WTC11 (cell line): ENCODE results near the gene ZBTB44.

Experiments
- TF ChIP-seq, protein P1 (sequence below): fragments of 200-600 bp; IDR thresholded peaks from 2 replicates; pipeline ENCODE4 v1.8.0; 2022; ENCODE audit warnings: antibody characterized with exemption
- TF ChIP-seq, protein P2 (sequence below): sonication (generic); formaldehyde crosslinking; IDR thresholded peaks from 2 replicates; pipeline ENCODE4 v1.8.1; 2022; ENCODE audit warnings: missing genetic modification reagents, borderline replicate concordance

DNA sequence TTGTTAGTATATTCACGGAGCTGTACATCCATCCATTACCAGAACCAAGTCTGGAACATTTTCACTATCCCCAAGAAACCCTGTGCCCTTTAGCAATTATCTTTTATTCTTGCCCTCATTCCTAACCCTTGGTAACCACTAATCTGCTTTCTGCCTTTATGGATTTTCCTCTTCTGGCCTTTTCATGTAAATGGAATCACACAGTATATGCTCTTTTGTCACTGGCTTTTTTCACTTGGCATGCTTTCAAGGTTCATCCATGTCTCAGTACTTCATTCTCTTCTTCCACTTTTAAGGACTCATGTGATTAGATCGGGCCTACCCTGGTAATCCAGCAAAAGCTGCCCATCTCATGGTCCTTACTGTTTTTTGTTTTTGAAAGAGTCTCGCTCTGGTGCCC, 11.0 kb upstream of the ZBTB44 start:
- TF ChIP-seq, protein P1, sequence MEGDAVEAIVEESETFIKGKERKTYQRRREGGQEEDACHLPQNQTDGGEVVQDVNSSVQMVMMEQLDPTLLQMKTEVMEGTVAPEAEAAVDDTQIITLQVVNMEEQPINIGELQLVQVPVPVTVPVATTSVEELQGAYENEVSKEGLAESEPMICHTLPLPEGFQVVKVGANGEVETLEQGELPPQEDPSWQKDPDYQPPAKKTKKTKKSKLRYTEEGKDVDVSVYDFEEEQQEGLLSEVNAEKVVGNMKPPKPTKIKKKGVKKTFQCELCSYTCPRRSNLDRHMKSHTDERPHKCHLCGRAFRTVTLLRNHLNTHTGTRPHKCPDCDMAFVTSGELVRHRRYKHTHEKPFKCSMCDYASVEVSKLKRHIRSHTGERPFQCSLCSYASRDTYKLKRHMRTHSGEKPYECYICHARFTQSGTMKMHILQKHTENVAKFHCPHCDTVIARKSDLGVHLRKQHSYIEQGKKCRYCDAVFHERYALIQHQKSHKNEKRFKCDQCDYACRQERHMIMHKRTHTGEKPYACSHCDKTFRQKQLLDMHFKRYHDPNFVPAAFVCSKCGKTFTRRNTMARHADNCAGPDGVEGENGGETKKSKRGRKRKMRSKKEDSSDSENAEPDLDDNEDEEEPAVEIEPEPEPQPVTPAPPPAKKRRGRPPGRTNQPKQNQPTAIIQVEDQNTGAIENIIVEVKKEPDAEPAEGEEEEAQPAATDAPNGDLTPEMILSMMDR, result no peak
- TF ChIP-seq, protein P2, sequence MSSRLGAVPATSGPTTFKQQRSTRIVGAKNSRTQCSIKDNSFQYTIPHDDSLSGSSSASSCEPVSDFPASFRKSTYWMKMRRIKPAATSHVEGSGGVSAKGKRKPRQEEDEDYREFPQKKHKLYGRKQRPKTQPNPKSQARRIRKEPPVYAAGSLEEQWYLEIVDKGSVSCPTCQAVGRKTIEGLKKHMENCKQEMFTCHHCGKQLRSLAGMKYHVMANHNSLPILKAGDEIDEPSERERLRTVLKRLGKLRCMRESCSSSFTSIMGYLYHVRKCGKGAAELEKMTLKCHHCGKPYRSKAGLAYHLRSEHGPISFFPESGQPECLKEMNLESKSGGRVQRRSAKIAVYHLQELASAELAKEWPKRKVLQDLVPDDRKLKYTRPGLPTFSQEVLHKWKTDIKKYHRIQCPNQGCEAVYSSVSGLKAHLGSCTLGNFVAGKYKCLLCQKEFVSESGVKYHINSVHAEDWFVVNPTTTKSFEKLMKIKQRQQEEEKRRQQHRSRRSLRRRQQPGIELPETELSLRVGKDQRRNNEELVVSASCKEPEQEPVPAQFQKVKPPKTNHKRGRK (CRISPR knock-in tag), result no peak
